ENCODE data around the gene ARFGAP2. TPM values are rescaled to one million over a fixed set of nuclear protein-coding genes. Genes with fewer than 3 reads are reported as not detected.

ARFGAP2 gene
- total RNA-seq, 1 donor from 2014 or later = 47.8 TPM

DNA sequence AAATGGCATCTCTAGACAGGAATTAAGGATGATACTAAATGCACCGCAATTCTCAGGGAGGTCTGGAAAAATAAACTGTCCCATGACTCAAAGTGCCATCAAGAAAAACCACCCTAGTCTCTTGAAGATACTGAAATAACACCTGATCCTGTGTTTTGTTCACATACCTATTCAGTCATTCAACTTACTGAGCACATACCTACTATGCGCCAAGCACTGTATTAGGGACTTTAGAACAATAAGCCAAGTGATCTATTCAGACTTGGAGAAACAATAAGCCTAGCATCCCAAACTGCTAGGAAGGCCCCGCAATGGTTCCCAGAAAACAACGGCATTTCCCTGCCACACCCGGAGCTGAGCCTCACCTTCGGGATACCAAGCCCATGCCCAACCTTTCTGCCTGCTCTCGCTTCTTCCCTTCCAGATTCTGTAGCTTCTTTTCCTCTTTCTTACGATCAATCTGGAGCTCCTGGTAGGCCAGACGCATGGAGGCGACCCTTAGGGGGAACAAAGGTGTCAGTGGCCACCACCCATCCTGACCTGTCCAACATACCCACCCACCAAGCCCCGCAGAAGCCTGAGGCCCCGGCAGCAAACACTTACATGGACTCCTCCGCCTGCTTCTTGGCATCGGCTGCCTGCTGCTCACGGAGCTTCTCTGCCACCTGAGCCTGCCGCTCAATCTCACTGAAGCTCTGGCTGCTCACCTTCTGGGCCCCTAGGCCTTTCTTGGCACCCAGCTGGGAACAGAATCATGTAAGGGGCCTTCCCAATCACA, 5.4 kb downstream of the ARFGAP2 start:
- Histone ChIP-seq H3K9me3 (replicated peaks) (no peaks in the 10 kb centered on the region), H3K4me1 (peaks cover 49% of the 10 kb centered on the region), H3K27ac (replicated peaks) (no peak overlapping the region), H3K4me3 (no peak overlapping the region), H3K27me3 (ENCODE audit: low read depth) (no peaks in the 10 kb centered on the region), H3K36me3 (peaks cover 93% of the 10 kb centered on the region)
- TF ChIP-seq, protein P1, sequence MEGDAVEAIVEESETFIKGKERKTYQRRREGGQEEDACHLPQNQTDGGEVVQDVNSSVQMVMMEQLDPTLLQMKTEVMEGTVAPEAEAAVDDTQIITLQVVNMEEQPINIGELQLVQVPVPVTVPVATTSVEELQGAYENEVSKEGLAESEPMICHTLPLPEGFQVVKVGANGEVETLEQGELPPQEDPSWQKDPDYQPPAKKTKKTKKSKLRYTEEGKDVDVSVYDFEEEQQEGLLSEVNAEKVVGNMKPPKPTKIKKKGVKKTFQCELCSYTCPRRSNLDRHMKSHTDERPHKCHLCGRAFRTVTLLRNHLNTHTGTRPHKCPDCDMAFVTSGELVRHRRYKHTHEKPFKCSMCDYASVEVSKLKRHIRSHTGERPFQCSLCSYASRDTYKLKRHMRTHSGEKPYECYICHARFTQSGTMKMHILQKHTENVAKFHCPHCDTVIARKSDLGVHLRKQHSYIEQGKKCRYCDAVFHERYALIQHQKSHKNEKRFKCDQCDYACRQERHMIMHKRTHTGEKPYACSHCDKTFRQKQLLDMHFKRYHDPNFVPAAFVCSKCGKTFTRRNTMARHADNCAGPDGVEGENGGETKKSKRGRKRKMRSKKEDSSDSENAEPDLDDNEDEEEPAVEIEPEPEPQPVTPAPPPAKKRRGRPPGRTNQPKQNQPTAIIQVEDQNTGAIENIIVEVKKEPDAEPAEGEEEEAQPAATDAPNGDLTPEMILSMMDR (IDR thresholded peaks at IDR 0.05; ENCODE audit: borderline replicate concordance) = no peak
- intact Hi-C loops (cut with micrococcal nuclease) = no loop called here
- no peak for DNase-seq

DNA sequence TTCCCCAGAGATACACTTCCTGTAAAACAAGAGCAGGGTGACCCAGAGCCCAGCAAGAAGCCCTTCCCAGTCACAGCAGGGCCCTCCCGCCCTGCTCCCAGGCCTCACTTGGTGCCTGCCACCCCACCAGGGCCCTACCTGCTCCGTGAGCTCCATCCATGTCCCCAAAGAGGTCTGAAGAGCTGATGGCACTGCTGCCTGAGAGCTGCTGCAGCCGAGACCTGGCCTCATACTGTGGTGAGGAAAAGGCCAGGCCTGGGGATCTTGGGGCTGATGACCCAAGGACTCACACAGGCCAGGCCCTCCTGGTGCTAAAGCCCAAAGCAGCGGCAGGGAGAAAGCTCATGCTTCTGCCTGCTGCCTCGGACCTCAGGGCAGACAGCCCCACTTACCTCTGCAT, 10.3 kb downstream of the ARFGAP2 start:
- peaks cover 76% of the 10 kb centered on the region for H3K36me3 ChIP-seq

DNA sequence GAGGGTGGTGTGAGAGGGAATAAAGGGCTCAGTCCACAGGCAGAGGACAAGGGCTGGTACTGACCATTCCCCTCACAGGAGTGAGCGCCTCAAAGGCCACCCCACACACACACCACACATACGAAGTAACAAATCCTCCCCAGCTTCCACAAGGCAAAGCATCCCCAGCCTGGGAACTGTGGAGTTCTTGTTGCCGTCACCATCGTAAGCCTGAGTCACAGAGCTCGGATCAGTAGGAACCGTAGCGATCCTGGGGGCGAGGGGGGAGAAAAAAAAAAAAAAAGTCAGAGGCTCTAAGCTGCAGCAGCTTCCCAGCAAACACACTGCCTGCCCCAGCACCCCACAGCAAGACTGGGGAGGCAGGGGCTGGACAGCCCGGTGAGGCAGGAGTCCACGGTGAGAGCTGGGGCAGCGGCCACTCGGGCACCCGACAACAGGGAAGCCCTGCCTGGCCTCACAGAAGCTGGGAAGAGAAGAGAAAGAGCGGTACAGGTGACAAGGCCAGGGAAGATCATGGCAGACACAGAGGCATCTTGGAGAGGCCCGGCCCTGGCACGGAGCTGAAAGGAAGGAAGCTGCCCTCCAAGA, 11.3 kb downstream of the ARFGAP2 start:
- no peaks in the 10 kb centered on the region for H3K9me3 ChIP-seq (replicated peaks)
- TF ChIP-seq, protein P1 (IDR thresholded peaks at IDR 0.05; ENCODE audit: borderline replicate concordance) = no peak
- H3K4me1 ChIP-seq = peaks cover 12% of the 10 kb centered on the region
- no peak for DNase-seq
- no peak overlapping the region for H3K27ac ChIP-seq (replicated peaks)
- intact Hi-C loops (cut with micrococcal nuclease) = no loop called here
- H3K4me3 ChIP-seq = no peak overlapping the region
- H3K36me3 ChIP-seq = peaks cover 66% of the 10 kb centered on the region
- H3K27me3 ChIP-seq (ENCODE audit: low read depth) = no peaks in the 10 kb centered on the region

More for the DNA sequence above, 10.3 kb downstream of the ARFGAP2 start:
- Histone ChIP-seq H3K27ac (replicated peaks) (no peak overlapping the region), H3K4me1 (peaks cover 13% of the 10 kb centered on the region), H3K4me3 (no peak overlapping the region), H3K9me3 (replicated peaks) (no peaks in the 10 kb centered on the region), H3K27me3 (ENCODE audit: low read depth) (no peaks in the 10 kb centered on the region)
- TF ChIP-seq, protein P1 (IDR thresholded peaks at IDR 0.05; ENCODE audit: borderline replicate concordance) = no peak
- DNase-seq = no peak
- intact Hi-C loops (cut with micrococcal nuclease) = no loop called here

DNA sequence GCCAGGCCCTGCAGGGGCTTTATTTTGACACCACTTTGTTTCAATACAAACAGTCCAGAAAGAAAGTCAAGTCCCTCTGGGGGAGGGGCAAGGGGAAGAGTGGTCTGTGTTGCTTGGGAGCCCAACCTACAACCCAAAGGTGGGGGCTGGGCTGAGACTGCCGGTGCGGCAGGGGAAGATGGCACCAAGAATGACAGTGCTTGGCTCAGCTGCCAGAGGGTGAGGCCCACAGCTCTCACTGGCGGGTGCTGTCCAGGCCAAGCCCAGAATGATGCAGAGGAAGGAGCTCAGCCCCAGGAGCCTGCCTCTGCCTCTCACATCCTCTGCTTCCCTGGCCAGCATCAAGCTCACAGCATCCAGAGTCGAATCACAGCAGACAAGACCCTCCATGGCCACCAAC, 12.4 kb downstream of the ARFGAP2 start:
- TF ChIP-seq, protein P1 (IDR thresholded peaks at IDR 0.05; ENCODE audit: borderline replicate concordance) = no peak
- peaks cover 56% of the 10 kb centered on the region for H3K36me3 ChIP-seq
- no peaks in the 10 kb centered on the region for H3K9me3 ChIP-seq (replicated peaks)
- intact Hi-C loops (cut with micrococcal nuclease) = no loop called here
- no peak overlapping the region for H3K27ac ChIP-seq (replicated peaks)
- H3K4me1 ChIP-seq = peaks cover 12% of the 10 kb centered on the region
- DNase-seq = no peak
- H3K27me3 ChIP-seq (ENCODE audit: low read depth) = no peaks in the 10 kb centered on the region
- no peak overlapping the region for H3K4me3 ChIP-seq

DNA sequence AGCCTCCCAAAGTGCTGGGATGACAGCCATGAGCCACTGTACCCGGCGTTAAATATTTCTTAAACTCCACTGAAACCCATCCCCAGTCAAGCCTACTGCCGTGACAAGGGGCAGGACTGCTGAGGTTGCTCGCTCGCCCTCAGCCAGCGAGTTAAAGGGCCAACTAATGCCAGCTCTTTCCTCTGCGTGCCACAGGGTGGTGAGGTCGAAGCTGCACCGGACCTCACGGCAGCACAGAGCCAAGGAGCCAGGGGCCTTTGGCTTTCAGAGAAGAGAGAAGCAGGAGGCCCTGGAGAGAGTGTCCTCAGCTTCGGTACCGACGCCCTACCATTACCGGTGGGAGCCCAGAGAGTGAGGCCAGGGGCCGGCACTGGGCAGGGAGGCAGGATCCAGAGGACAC, 12.8 kb downstream of the ARFGAP2 start:
- H3K4me3 ChIP-seq = no peak overlapping the region
- peaks cover 51% of the 10 kb centered on the region for H3K36me3 ChIP-seq
- TF ChIP-seq, protein P1 (IDR thresholded peaks at IDR 0.05; ENCODE audit: borderline replicate concordance) = no peak
- intact Hi-C loops (cut with micrococcal nuclease) = no loop called here
- no peak overlapping the region for H3K27ac ChIP-seq (replicated peaks)
- H3K4me1 ChIP-seq = peaks cover 12% of the 10 kb centered on the region
- no peaks in the 10 kb centered on the region for H3K27me3 ChIP-seq (ENCODE audit: low read depth)
- no peaks in the 10 kb centered on the region for H3K9me3 ChIP-seq (replicated peaks)
- DNase-seq = no peak
